IPS-18c (cell line): ENCODE measurements around the gene ANP32B.
"Not testable (repeated sequence)": the region's sequence is repeated elsewhere in the genome, so short reads cannot be mapped to it uniquely, and the experiment has no call there.

Experiments
- H3K4me3 ChIP-seq: 2 replicates; pipeline ENCODE4 v1.7.0; 2013; ENCODE audit warnings: low read depth, mild to moderate bottlenecking, low read length, moderate library complexity; ENCODE audit not compliant: insufficient read depth
- H3K9me3 ChIP-seq: one replicate; pipeline ENCODE4 v1.6.1; 2013; ENCODE audit warnings: mild to moderate bottlenecking, low read length, moderate library complexity; ENCODE audit not compliant: control insufficient read depth, insufficient read depth

Gene ANP32B

DNA sequence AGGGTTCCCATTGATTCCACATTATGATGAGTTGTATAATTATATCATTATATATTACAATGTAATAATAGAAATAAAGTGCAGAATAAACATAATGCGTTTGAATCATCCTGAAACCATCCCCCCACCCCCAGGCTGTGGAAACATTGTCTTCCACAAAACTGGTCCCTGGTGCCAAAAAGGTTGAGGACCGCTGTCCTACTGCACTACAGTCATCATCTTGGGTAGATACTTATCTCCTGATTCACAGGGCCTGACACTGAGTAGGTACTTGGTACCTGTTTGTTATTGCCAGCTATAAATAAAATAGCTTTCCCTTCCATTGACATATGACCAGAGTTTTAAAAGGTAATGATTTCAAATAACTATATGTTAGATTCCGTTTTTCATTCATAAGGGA, 25.6 kb downstream of the ANP32B start:
- Histone ChIP-seq H3K9me3 (no peaks in the 10 kb centered on the region), H3K4me3 (no peak overlapping the region)

DNA sequence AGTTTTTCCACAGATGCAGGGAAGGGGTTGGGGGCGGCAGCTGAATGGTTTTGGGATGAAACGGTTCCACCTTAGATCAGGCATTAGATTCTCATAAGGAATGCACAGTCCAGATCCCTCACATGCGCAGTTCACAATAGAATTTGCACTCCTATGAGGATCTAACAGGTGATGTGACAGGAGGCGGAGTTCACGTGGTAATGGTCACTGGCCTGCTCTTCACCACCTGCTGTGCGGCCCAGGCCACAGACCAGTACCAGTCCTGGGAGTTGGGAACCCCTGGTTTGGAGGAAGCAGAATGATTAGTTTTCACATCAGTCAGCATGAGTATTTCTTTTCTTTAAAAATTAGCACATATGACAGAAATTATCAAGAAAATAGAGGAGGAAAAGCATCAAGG, 26.3 kb downstream of the ANP32B start:
- H3K4me3 ChIP-seq: no peak overlapping the region
- H3K9me3 ChIP-seq: no peaks in the 10 kb centered on the region

DNA sequence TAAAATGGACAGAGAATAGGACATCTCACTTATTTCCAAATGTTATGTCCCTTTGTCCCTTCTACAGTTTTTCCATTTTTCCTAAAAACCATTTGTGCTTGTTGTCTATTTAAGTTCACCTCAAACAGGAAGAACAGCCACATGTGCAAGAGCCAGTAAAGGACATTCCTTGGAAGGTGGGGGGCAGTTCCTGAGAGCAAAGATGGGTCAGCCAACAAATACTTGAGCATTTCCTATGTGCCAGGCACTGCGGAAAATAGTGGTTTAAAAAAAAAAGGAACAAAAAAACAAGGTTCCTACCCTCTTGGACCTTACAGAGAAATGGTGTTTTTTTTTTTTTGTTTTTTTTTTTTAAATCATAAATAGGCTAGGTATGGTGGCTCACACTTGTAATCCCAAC, 26.8 kb downstream of the ANP32B start:
- H3K4me3 ChIP-seq: no peak overlapping the region
- no peaks in the 10 kb centered on the region for H3K9me3 ChIP-seq

DNA sequence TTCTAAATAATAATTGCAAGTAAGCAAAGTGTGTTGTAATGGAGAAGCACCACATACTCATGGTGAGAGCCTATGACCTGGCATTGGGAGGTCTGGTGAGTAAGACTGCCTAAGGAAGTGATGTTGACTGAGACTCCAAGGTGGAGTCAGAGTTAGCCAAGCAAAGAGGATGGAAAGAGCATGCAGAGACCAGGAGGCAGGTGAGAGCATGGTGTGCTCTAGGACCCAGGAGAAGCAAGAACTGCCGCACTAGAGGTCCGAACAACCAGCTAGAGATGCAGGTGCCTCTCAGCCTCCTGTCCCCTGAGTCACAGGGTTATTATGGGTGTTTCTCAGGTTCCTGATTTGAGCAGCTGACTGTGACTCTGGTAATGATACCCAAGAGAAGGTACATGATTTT, 27.3 kb downstream of the ANP32B start:
- Histone ChIP-seq H3K9me3 (no peaks in the 10 kb centered on the region), H3K4me3 (no peak overlapping the region)

- Histone ChIP-seq H3K4me3 (no peak overlapping the region), H3K9me3 (no peaks in the 10 kb centered on the region)
Measured at GRCh38 chr9:98011122-98011521, 28.0 kb downstream of the ANP32B start.

- no peaks in the 10 kb centered on the region for H3K9me3 ChIP-seq
- H3K4me3 ChIP-seq: no peak overlapping the region
Measured at GRCh38 chr9:98016137-98016680, 33.1 kb downstream of the ANP32B start.

DNA sequence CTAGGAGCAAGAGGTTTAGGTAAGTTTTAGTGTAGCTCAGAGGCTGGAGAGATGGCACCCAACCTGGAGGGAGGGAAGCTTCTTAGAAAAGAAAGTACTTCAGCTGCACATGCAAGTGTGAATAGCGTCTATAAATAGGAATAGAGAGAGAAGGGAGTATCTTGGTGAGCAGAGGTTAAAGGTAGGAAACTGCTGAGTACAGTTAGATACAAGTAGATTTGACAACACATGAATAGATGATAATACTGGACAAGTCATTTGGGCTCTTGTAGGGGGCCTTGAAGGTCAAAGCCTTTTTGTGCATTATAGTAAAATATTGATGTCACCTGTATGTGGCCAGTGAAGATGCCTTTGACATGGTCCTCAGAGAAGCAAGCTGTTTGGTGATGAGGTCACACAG, 34.2 kb downstream of the ANP32B start:
- Histone ChIP-seq H3K4me3 (no peak overlapping the region), H3K9me3 (no peaks in the 10 kb centered on the region)

GRCh38 chr9:98018347-98018746, 35.2 kb downstream of the ANP32B start:
- Histone ChIP-seq H3K9me3 (no peaks in the 10 kb centered on the region), H3K4me3 (no peak overlapping the region)

GRCh38 chr9:98019098-98019497, 36.0 kb downstream of the ANP32B start:
- H3K4me3 ChIP-seq: no peak overlapping the region
- H3K9me3 ChIP-seq: no peaks in the 10 kb centered on the region

- not testable (repeated sequence) for H3K9me3 ChIP-seq, H3K4me3 ChIP-seq
Measured at GRCh38 chr9:98019869-98020268, 36.7 kb downstream of the ANP32B start.

- H3K9me3 ChIP-seq: no peaks in the 10 kb centered on the region
- no peak overlapping the region for H3K4me3 ChIP-seq
Measured at GRCh38 chr9:98020476-98021145, 37.5 kb downstream of the ANP32B start.

GRCh38 chr9:98021306-98022040, 38.3 kb downstream of the ANP32B start:
- Histone ChIP-seq H3K4me3 (no peak overlapping the region), H3K9me3 (no peaks in the 10 kb centered on the region)

DNA sequence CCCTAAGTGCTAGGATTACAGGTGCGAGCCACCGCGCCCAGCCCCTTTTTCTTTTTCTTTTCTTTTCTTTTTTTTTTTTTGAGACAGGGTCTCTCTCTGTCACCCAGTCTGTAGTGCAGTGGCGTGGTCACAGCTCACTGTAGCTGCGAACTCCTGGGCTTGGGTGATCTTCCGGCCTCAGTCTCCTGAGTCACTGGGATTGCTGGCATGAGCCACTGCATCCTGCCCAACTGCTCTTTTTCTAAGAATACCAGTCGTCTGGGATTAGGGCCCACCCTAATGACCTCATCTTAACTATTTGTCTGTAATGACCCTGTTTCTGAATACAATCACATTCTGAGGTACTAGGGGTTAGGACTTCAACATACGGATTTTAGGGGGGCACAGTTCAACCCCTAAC, 39.3 kb downstream of the ANP32B start:
- Histone ChIP-seq H3K9me3 (no peaks in the 10 kb centered on the region), H3K4me3 (no peak overlapping the region)

GRCh38 chr9:98024702-98025101, 41.6 kb downstream of the ANP32B start:
- no peak overlapping the region for H3K4me3 ChIP-seq
- H3K9me3 ChIP-seq: no peaks in the 10 kb centered on the region

DNA sequence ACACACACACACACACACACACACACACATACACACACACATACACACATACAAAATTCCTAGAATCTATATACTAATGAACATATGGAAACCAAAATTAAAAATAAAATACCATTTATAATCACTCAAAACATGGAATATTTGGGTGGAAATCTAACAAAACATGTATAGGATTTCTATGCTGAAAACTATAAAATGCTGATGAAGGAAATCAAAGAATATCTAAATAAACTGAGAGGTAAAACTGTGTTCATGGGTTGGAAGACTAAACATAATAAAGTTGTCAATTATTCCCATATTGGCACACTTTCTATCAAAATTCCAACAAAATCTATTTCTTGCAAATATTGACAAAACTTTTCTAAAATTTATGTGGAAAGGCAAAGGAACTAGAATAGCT, 48.0 kb downstream of the ANP32B start:
- H3K4me3 ChIP-seq: no peak overlapping the region

DNA sequence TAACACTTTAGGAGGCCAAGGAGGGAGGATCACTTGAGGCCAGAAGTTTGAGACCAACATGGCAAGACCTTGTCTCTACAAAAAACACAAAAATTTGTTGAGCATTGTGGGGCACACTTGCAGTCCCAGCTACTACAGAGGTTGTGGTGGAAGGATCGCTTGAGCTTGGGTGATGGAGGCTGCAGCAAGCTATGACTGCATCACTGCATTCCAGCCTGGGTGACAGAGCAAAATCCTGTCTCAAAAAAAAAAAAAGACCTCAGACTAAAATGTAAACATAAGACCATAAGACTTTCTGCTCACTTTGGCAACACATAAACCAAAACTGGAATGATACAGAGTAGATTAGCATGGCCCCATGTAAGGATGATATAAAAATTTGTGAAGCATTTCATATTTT, 48.8 kb downstream of the ANP32B start:
- no peak overlapping the region for H3K4me3 ChIP-seq
- no peaks in the 10 kb centered on the region for H3K9me3 ChIP-seq

More for the DNA sequence above, 48.0 kb downstream of the ANP32B start:
- H3K9me3 ChIP-seq: no peaks in the 10 kb centered on the region

DNA sequence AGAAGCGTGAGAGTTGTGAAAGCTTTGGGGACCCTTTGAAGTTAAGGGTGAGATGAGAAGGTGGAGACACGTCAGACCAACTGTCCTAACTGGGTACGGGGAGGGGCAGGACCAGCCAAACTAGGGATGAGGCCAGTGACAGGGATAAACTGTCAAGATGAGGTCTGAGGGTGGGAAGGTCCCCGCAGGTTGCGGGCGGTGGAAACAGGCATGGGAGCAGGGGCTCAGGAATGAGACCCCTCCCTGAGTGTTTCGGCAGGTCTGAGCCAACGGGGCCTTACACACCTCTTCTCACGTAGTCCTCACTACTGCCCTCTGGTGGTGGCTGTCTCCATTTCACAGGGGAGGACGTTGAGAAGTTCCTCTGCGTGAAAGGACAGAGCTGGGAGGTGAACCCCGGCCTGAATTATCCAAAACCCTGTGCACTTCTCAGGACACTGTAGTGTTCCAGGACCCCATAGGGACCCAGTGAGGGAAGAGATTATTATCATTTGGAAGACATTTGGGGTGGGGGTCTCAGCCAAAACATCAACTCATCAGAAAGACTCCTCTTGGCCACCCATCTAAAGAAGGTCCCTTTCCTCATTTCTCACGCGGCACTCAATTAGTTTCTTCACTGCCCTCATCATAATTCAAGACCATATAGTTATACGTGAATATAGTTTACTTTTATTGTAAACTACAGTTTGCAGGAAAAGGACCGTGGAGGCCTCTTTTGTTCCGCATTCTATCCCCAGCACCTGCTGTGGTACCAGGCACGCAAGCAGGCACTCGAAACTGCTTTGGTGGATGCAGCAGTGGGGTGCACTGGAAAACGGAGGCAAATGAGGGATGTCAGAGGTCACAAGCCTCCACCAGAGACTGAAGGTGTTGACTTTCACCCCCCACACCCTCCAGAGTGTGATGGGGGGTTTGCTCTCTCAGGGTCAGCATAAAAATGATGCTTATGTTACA, 51.7 kb downstream of the ANP32B start:
- H3K4me3 ChIP-seq: no peak overlapping the region
- no peaks in the 10 kb centered on the region for H3K9me3 ChIP-seq
